CD14-positive monocyte (primary cell): ENCODE measurements around the gene MSANTD1. TPM values are rescaled to one million over a fixed set of nuclear protein-coding genes. Genes with fewer than 3 reads are reported as not detected.

Source experiments
- DNase-seq, 3 donors: peaks; one replicate each; pipeline ENCODE4 v3.0.0-alpha.2; 2011 to 2022
- H2AFZ ChIP-seq: 2 replicates; pipeline ENCODE4 v1.6.0; 2012; ENCODE audit warnings: mild to moderate bottlenecking, low read depth, low read length, inconsistent platforms; ENCODE audit not compliant: insufficient read depth, poor library complexity, severe bottlenecking
- H3K27ac ChIP-seq, 2 donors: 1 replicate in 1 of 2; 2 replicates in 1 of 2; pipeline ENCODE4 v1.5.1; 2012 to 2013; ENCODE audit warnings: low read length in 2 of 2, control low read depth in 1 of 2, inconsistent platforms in 1 of 2, low read depth in 1 of 2, mild to moderate bottlenecking in 1 of 2
- H3K27me3 ChIP-seq, 2 donors: one replicate each; pipeline versions ENCODE4 v1.6.0 to v1.6.1; 2011 to 2013; ENCODE audit warnings: low read length in 2 of 2; ENCODE audit not compliant: control insufficient read depth in 2 of 2, insufficient read depth in 2 of 2
- H3K36me3 ChIP-seq, 2 donors: replicated peaks in 1 of 2; 1 replicate in 1 of 2; 2 replicates in 1 of 2; pipeline versions ENCODE4 v1.5.1 to v1.6.1; 2012 to 2013; ENCODE audit warnings: low read length in 2 of 2, control low read depth in 1 of 2, inconsistent platforms in 1 of 2, mild to moderate bottlenecking in 1 of 2; ENCODE audit not compliant: insufficient read depth in 2 of 2, control insufficient read depth in 1 of 2
- H3K4me1 ChIP-seq, 2 donors: 1 replicate in 1 of 2; 2 replicates in 1 of 2; pipeline versions ENCODE4 v1.5.1 to v1.6.1; 2012 to 2013; ENCODE audit warnings: low read length in 2 of 2, control low read depth in 1 of 2, inconsistent platforms in 1 of 2, mild to moderate bottlenecking in 1 of 2, moderate library complexity in 1 of 2; ENCODE audit not compliant: insufficient read depth in 2 of 2, control insufficient read depth in 1 of 2
- H3K4me2 ChIP-seq: replicated peaks from 2 replicates; pipeline ENCODE3; 2012; ENCODE audit warnings: low read length, moderate library complexity, mild to moderate bottlenecking; ENCODE audit not compliant: poor library complexity, severe bottlenecking; ENCODE audit errors: extremely low read depth
- H3K4me3 ChIP-seq, 3 experiments: fragments of 200-600 bp in 1 of 3; sonication (generic) in 1 of 3; replicated peaks in 1 of 3; 1 replicate in 2 of 3; 2 replicates in 1 of 3; pipeline ENCODE4 v1.5.1; 2011 to 2013; ENCODE audit warnings: low read length in 3 of 3, mild to moderate bottlenecking in 3 of 3, control low read depth in 2 of 3, low read depth in 2 of 3, inconsistent platforms in 1 of 3, moderate library complexity in 1 of 3
- H3K79me2 ChIP-seq: 2 replicates; pipeline ENCODE4 v1.6.0; 2012; ENCODE audit warnings: mild to moderate bottlenecking, control low read depth, inconsistent platforms, low read length, moderate library complexity; ENCODE audit not compliant: insufficient read depth
- H3K9ac ChIP-seq: 2 replicates; pipeline ENCODE4 v1.6.0; 2017; ENCODE audit warnings: low read length, mild to moderate bottlenecking; ENCODE audit not compliant: insufficient read depth, poor library complexity, severe bottlenecking
- H3K9me3 ChIP-seq, 2 donors: replicated peaks in 1 of 2; 1 replicate in 1 of 2; 2 replicates in 1 of 2; pipeline versions ENCODE4 v1.5.1 to v1.6.1; 2012 to 2013; ENCODE audit warnings: low read length in 2 of 2, control low read depth in 1 of 2; ENCODE audit not compliant: control insufficient read depth in 1 of 2, insufficient read depth in 1 of 2
- H4K20me1 ChIP-seq: 2 replicates; pipeline ENCODE4 v1.6.0; 2012; ENCODE audit warnings: mild to moderate bottlenecking, low read length, control low read depth, moderate library complexity; ENCODE audit not compliant: insufficient read depth
- H3K27ac Mint-ChIP-seq, 7 donors: one replicate each; pipeline ENCODE4 v1.8.0; 2020; ENCODE audit warnings: mild to moderate bottlenecking in 7 of 7, mixed read lengths in 7 of 7, moderate library complexity in 6 of 7, inconsistent platforms in 2 of 7
- H3K27me3 Mint-ChIP-seq, 3 donors: one replicate each; pipeline ENCODE4 v1.8.0; 2021 to 2022; ENCODE audit warnings: low read depth in 3 of 3, mild to moderate bottlenecking in 3 of 3, mixed read lengths in 3 of 3, moderate library complexity in 3 of 3, inconsistent platforms in 1 of 3
- H3K36me3 Mint-ChIP-seq, 2 donors: one replicate each; pipeline ENCODE4 v1.8.0; 2020; ENCODE audit warnings: mixed read lengths in 2 of 2, inconsistent platforms in 1 of 2, mild to moderate bottlenecking in 1 of 2
- H3K4me1 Mint-ChIP-seq: one replicate; pipeline ENCODE4 v1.8.0; 2020; ENCODE audit warnings: mild to moderate bottlenecking, mixed read lengths
- H3K4me3 Mint-ChIP-seq, 2 donors: one replicate each; pipeline ENCODE4 v1.8.0; 2020; ENCODE audit warnings: mild to moderate bottlenecking in 2 of 2, mixed read lengths in 2 of 2, moderate library complexity in 1 of 2
- H3K9me3 Mint-ChIP-seq, 7 donors: one replicate each; pipeline ENCODE4 v1.8.0; 2020 to 2022; ENCODE audit warnings: mixed read lengths in 7 of 7, mild to moderate bottlenecking in 6 of 7, moderate library complexity in 6 of 7, inconsistent platforms in 2 of 7
- WGBS: methylation state at CpG from one replicate; pipeline ENCODE4 v1.1.5; 2013; ENCODE audit warnings: missing lambda C conversion rate; ENCODE audit not compliant: insufficient coverage; 5-methylcytosine and 5-hydroxymethylcytosine counted together
- intact Hi-C, 2 donors: fragments of 100-400 bp; cut with micrococcal nuclease; formaldehyde crosslinking; loops; one replicate each; pipeline versions ENCODE4 v1.15.0 to v1.15.1; 2023
- polyA plus RNA-seq, 3 donors: library from polyadenylated mRNA; depleted of rRNA in 1 of 3; unstranded in 2 of 3; stranded (reverse) in 1 of 3; fragments of 300-500 nt in 2 of 3; fragments of >200 nt in 1 of 3; fragmentation: Illumina TruSeq in 2 of 3; gene quantifications; 1 replicate in 2 of 3; 2 replicates in 1 of 3; pipeline ENCODE4 v1.2.3, GENCODE V29; 2012 to 2021
- TF ChIP-seq, protein P1 (sequence below): fragments of 200-600 bp; IDR thresholded peaks from one replicate; pipeline ENCODE4 v1.8.0; 2022; ENCODE audit warnings: antibody characterized with exemption, mild to moderate bottlenecking

The MSANTD1 gene
- polyA plus RNA-seq, 3 donors = 0.52 TPM; not detected in 2

DNA sequence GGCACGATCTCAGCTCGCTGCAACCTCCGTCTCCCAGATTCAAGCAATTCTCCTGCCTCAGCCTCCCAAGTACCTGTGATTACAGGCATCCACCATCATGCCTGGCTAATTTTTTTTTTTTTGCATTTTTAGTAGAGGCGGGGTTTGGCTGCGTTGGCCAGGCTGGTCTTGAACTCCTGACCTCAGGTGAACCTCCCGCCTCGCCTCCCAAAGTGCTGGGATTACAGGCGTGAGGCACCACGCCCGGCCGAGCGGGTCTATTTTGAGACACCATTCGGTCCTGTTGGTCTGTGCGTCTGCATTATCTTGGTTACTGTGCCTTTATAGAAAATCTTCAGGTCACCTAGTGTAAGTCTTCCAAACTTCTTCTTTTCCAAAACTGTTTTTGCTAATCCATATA, 22.2 kb downstream of the MSANTD1 start:
- no peak overlapping the region for H3K4me3 Mint-ChIP-seq
- H3K27ac Mint-ChIP-seq = no peak overlapping the region

DNA sequence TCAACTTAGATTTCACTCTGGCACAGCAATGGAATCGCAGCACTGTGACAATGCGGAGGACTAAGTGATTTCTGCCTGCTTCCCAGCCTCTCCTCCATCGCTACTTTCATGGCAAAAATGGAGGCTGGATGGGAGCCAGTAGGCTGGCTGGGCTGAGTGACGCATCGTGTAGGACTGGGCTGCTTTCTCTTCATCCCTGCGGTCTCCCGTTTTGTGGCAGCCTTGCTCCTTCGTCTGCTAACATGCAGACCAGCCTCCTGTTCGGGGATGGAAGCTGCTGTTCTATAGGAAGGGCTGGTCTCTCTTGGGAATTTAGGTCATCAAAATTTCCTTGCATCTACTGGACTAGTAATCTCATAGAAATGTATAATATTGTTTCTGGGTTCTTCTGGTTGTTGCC, 28.0 kb downstream of the MSANTD1 start:
- H3K9me3 ChIP-seq = peaks cover 0 to 10% of the 10 kb centered on the region in 2 donors
- Mint-ChIP-seq H3K9me3 (peaks cover 5 to 18% (median 16%) of the 10 kb centered on the region in 7 donors), H3K4me3 (no peak overlapping the region), H3K4me1 (peaks cover 4% of the 10 kb centered on the region), H3K27me3 (peaks cover 3 to 10% (median 6%) of the 10 kb centered on the region in 3 donors), H3K36me3 (peaks cover 0 to 3% of the 10 kb centered on the region in 2 donors), H3K27ac (peak overlapping the region in 1 of 7 donors; percentile 10)
- DNase-seq = no peak
- TF ChIP-seq, protein P1, sequence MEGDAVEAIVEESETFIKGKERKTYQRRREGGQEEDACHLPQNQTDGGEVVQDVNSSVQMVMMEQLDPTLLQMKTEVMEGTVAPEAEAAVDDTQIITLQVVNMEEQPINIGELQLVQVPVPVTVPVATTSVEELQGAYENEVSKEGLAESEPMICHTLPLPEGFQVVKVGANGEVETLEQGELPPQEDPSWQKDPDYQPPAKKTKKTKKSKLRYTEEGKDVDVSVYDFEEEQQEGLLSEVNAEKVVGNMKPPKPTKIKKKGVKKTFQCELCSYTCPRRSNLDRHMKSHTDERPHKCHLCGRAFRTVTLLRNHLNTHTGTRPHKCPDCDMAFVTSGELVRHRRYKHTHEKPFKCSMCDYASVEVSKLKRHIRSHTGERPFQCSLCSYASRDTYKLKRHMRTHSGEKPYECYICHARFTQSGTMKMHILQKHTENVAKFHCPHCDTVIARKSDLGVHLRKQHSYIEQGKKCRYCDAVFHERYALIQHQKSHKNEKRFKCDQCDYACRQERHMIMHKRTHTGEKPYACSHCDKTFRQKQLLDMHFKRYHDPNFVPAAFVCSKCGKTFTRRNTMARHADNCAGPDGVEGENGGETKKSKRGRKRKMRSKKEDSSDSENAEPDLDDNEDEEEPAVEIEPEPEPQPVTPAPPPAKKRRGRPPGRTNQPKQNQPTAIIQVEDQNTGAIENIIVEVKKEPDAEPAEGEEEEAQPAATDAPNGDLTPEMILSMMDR = no peak
- H3K27ac ChIP-seq = no peak overlapping the region
- intact Hi-C loops = no loop called here
- H3K79me2 ChIP-seq = no peaks in the 10 kb centered on the region
- 100% methylated on average over 6 of the region's 9 CpGs for WGBS
- no peak overlapping the region for H2AFZ ChIP-seq
- H3K4me3 ChIP-seq = no peak overlapping the region
- H3K9ac ChIP-seq = no peak overlapping the region
- H3K4me2 ChIP-seq = no peak overlapping the region
- H3K36me3 ChIP-seq = no peaks in the 10 kb centered on the region
- H3K4me1 ChIP-seq = peaks cover 0 to under 1% of the 10 kb centered on the region in 2 donors
- no peaks in the 10 kb centered on the region for H3K27me3 ChIP-seq
- H4K20me1 ChIP-seq = no peaks in the 10 kb centered on the region

More for the DNA sequence above, 22.2 kb downstream of the MSANTD1 start:
- intact Hi-C loops = no loop called here
- no peak overlapping the region for H3K4me2 ChIP-seq
- Mint-ChIP-seq H3K4me1 (no peaks in the 10 kb centered on the region), H3K36me3 (no peaks in the 10 kb centered on the region), H3K27me3 (peaks cover 0 to 4% (median under 1%) of the 10 kb centered on the region in 3 donors), H3K9me3 (peaks cover 0 to 8% (median 3%) of the 10 kb centered on the region in 7 donors)
- H3K36me3 ChIP-seq = no peaks in the 10 kb centered on the region
- H2AFZ ChIP-seq = no peak overlapping the region
- H3K79me2 ChIP-seq = no peaks in the 10 kb centered on the region
- H3K27me3 ChIP-seq = no peaks in the 10 kb centered on the region
- H3K9me3 ChIP-seq = no peaks in the 10 kb centered on the region
- H3K4me1 ChIP-seq = no peaks in the 10 kb centered on the region
- no peak overlapping the region for H3K27ac ChIP-seq
- H3K4me3 ChIP-seq = no peak overlapping the region
- TF ChIP-seq, protein P1 = no peak
- no peak overlapping the region for H3K9ac ChIP-seq
- 88% methylated on average over 13 of the region's 14 CpGs for WGBS
- DNase-seq = no peak
- no peaks in the 10 kb centered on the region for H4K20me1 ChIP-seq
